H1 (cell line): Measurements from ENCODE around the gene DDX31. TPM values are rescaled to one million over a fixed set of nuclear protein-coding genes. Genes with fewer than 3 reads are reported as not detected.

Experiments used
- CHD2 ChIP-seq: IDR thresholded peaks from 2 replicates; pipeline ENCODE4 v1.6.1; 2012; ENCODE audit warnings: low read length, improper control_type of control experiment
- FOSL1 ChIP-seq: IDR thresholded peaks from 2 replicates; pipeline ENCODE4 v1.6.1; 2011; ENCODE audit warnings: mild to moderate bottlenecking, low read depth, low read length, moderate library complexity; ENCODE audit not compliant: insufficient read depth
- KDM1A ChIP-seq: fragments of 200-600, 300-600 bp; sonication (generic); IDR thresholded peaks from 2 replicates; pipeline ENCODE4 v1.7.1; 2016; ENCODE audit warnings: mild to moderate bottlenecking, low read length, borderline replicate concordance
- RFX5 ChIP-seq: IDR thresholded peaks from 2 replicates; pipeline ENCODE4 v1.6.1; 2011; ENCODE audit warnings: low read depth, low read length, improper control_type of control experiment, borderline replicate concordance
- SAP30 ChIP-seq: fragments of 300-600 bp; sonication (generic); IDR thresholded peaks from 2 replicates; pipeline ENCODE4 v1.7.1; 2012; ENCODE audit warnings: low read length, moderate library complexity, mild to moderate bottlenecking, inconsistent platforms; ENCODE audit not compliant: insufficient read depth, insufficient replicate concordance
- TBP ChIP-seq: IDR thresholded peaks from 2 replicates; pipeline ENCODE4 v1.6.1; 2011; ENCODE audit warnings: low read depth, low read length, improper control_type of control experiment
- polyA plus RNA-seq, 7 experiments: library from polyadenylated mRNA; depleted of rRNA in 3 of 7; stranded (reverse) in 5 of 7; unstranded in 2 of 7; fragments of >200 nt in 5 of 7; fragments of 200-250 nt in 2 of 7; gene quantifications; 1 replicate in 5 of 7; 2 replicates in 1 of 7; 4 replicates in 1 of 7; pipeline versions ENCODE4 v1.2.1 to v1.2.3, GENCODE V29; 2011 to 2013; ENCODE audit warnings: missing spikeins in 2 of 7, mixed read lengths in 2 of 7
- total RNA-seq: library from RNA; stranded (reverse); fragmentation: NEBNext Ultra II Directional; extraction: Animal tissue kit (Norgen Biotek cat#: 25700); gene quantifications from 2 replicates; pipeline ENCODE4 v1.2.1, GENCODE V29; 2021

The DDX31 gene
- total and polyA plus RNA-seq, 2 of the 8 experiments (the other 6 are each of a cell fraction or from before 2014, with no cell fraction given) = 9.5 to 23.7 TPM

- TF ChIP-seq RFX5 = no peak
- TF ChIP-seq KDM1A = no peak
- TF ChIP-seq FOSL1 = no peak
- no peak for TF ChIP-seq SAP30
- no peak for TF ChIP-seq TBP
- no peak for TF ChIP-seq CHD2
These were observed 59.1 kb downstream of the DDX31 start (continued) for GRCh38 chr9:132610661-132611060.
